Loucy (cell line): ENCODE measurements around the gene PSORS1C1.

Experiments
- H2AFZ ChIP-seq: fragments of 200-600 bp; sonication (generic); 2 replicates; pipeline ENCODE4 v1.6.0; 2016; ENCODE audit warnings: antibody characterized with exemption, mild to moderate bottlenecking, low read length, moderate library complexity
- H3F3A ChIP-seq: fragments of 200-600 bp; 2 replicates; pipeline ENCODE4 v1.6.0; 2016; ENCODE audit warnings: antibody characterized with exemption, low read depth, mild to moderate bottlenecking
- H3K27me3 ChIP-seq: fragments of 200-600 bp; sonication (generic); 2 replicates; pipeline ENCODE4 v1.6.1; 2014; ENCODE audit warnings: low read length, mild to moderate bottlenecking; ENCODE audit not compliant: insufficient read depth, poor library complexity, severe bottlenecking
- H3K36me3 ChIP-seq: fragments of 200-600 bp; sonication (generic); 2 replicates; pipeline ENCODE4 v1.6.1; 2016; ENCODE audit warnings: low read length; ENCODE audit not compliant: insufficient read depth
- H3K4me1 ChIP-seq: fragments of 200-600 bp; sonication (generic); 2 replicates; pipeline ENCODE4 v1.5.1; 2014; ENCODE audit warnings: low read length, mild to moderate bottlenecking; ENCODE audit not compliant: insufficient read depth, poor library complexity, severe bottlenecking
- H3K4me2 ChIP-seq: fragments of 200-600 bp; sonication (generic); 2 replicates; pipeline ENCODE4 v1.6.0; 2014; ENCODE audit warnings: antibody characterized with exemption, low read length, low read depth, mild to moderate bottlenecking; ENCODE audit not compliant: poor library complexity, severe bottlenecking
- H3K4me3 ChIP-seq: fragments of 200-600 bp; sonication (generic); 2 replicates; pipeline ENCODE4 v1.5.1; 2014; ENCODE audit warnings: low read length, mild to moderate bottlenecking, mixed read lengths; ENCODE audit not compliant: poor library complexity, severe bottlenecking
- H3K79me2 ChIP-seq: fragments of 200-600 bp; sonication (generic); 2 replicates; pipeline ENCODE4 v1.6.1; 2014; ENCODE audit warnings: low read length; ENCODE audit not compliant: insufficient read depth
- H3K9ac ChIP-seq: fragments of 200-600 bp; sonication (generic); 2 replicates; pipeline ENCODE4 v1.6.0; 2014; ENCODE audit warnings: mild to moderate bottlenecking, low read depth, low read length, moderate library complexity; ENCODE audit not compliant: poor library complexity, severe bottlenecking
- H3K9me2 ChIP-seq: fragments of 200-600 bp; sonication (generic); replicated peaks from 2 replicates; pipeline ENCODE4 v1.6.1; 2016; ENCODE audit warnings: low read depth, low read length, mixed read lengths
- H3K9me3 ChIP-seq: fragments of 200-600 bp; sonication (generic); 2 replicates; pipeline ENCODE4 v1.6.1; 2014; ENCODE audit warnings: mild to moderate bottlenecking, antibody characterized with exemption, low read length, low read depth; ENCODE audit not compliant: insufficient read depth
- H4K20me1 ChIP-seq: fragments of 200-600 bp; sonication (generic); 2 replicates; pipeline ENCODE4 v1.6.0; 2014; ENCODE audit warnings: antibody characterized with exemption, low read length, mild to moderate bottlenecking; ENCODE audit not compliant: insufficient read depth, poor library complexity, severe bottlenecking
- EZH2phosphoT487 ChIP-seq: fragments of 200-600 bp; IDR thresholded peaks from 2 replicates; pipeline ENCODE4 v1.6.1; 2018; ENCODE audit warnings: antibody characterized with exemption, mild to moderate bottlenecking, moderate library complexity, borderline replicate concordance
- TF ChIP-seq, protein P1 (sequence below): fragments of 200-600 bp; sonication (generic); conservative IDR thresholded peaks from 2 replicates; pipeline ENCODE4 v1.5.1; 2014; ENCODE audit warnings: mild to moderate bottlenecking, antibody characterized with exemption, low read length

Gene PSORS1C1

GRCh38 chr6:31118178-31118577 is 3.6 kb downstream of the PSORS1C1 start:
- H3K9me3 ChIP-seq = no peaks in the 10 kb centered on the region
- H3K36me3 ChIP-seq = no peaks in the 10 kb centered on the region
- H3K27me3 ChIP-seq = no peaks in the 10 kb centered on the region

GRCh38 chr6:31120151-31120915 is 5.7 kb downstream of the PSORS1C1 start, which contains the start of gene CDSN:
Gene CDSN, minus strand, starts transcription at chr6:31120446. Its CDS starts 27 bp downstream, at chr6:31120419.
- H3K4me1 ChIP-seq = no peaks in the 10 kb centered on the region
- H3K4me2 ChIP-seq = no peak within 1 kb of the TSS

More at GRCh38 chr6:31118178-31118577, 3.6 kb downstream of the PSORS1C1 start:
- Histone ChIP-seq H2AFZ (no peak overlapping the region), H4K20me1 (no peaks in the 10 kb centered on the region), H3K4me2 (no peak overlapping the region), H3K4me3 (no peak overlapping the region), H3K79me2 (no peaks in the 10 kb centered on the region), H3F3A (no peaks in the 10 kb centered on the region), H3K9me2 (no peaks in the 10 kb centered on the region), H3K4me1 (no peaks in the 10 kb centered on the region), H3K9ac (no peak overlapping the region)
- TF ChIP-seq EZH2phosphoT487 = no peak
- TF ChIP-seq, protein P1, sequence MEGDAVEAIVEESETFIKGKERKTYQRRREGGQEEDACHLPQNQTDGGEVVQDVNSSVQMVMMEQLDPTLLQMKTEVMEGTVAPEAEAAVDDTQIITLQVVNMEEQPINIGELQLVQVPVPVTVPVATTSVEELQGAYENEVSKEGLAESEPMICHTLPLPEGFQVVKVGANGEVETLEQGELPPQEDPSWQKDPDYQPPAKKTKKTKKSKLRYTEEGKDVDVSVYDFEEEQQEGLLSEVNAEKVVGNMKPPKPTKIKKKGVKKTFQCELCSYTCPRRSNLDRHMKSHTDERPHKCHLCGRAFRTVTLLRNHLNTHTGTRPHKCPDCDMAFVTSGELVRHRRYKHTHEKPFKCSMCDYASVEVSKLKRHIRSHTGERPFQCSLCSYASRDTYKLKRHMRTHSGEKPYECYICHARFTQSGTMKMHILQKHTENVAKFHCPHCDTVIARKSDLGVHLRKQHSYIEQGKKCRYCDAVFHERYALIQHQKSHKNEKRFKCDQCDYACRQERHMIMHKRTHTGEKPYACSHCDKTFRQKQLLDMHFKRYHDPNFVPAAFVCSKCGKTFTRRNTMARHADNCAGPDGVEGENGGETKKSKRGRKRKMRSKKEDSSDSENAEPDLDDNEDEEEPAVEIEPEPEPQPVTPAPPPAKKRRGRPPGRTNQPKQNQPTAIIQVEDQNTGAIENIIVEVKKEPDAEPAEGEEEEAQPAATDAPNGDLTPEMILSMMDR = no peak

GRCh38 chr6:31121131-31121790 is 6.7 kb downstream of the PSORS1C1 start:
- Histone ChIP-seq H3K36me3 (no peaks in the 10 kb centered on the region), H3K27me3 (no peaks in the 10 kb centered on the region), H3K4me2 (no peak overlapping the region), H3K4me3 (no peak overlapping the region), H3K9me3 (no peaks in the 10 kb centered on the region), H3K79me2 (no peaks in the 10 kb centered on the region), H3K9ac (no peak overlapping the region), H3K9me2 (no peaks in the 10 kb centered on the region), H2AFZ (no peak overlapping the region), H4K20me1 (no peaks in the 10 kb centered on the region), H3K4me1 (no peaks in the 10 kb centered on the region), H3F3A (no peaks in the 10 kb centered on the region)
- no peak for TF ChIP-seq EZH2phosphoT487
- TF ChIP-seq, protein P1 = no peak

More at GRCh38 chr6:31120151-31120915, 5.7 kb downstream of the PSORS1C1 start, which contains the start of gene CDSN:
- TF ChIP-seq, protein P1 = no peak
- no peak for TF ChIP-seq EZH2phosphoT487
- H3K9ac ChIP-seq = no peak within 1 kb of the TSS
- no peak within 1 kb of the TSS for H2AFZ ChIP-seq
- no peaks in the 10 kb centered on the region for H3F3A ChIP-seq
- no peaks in the 10 kb centered on the region for H3K9me2 ChIP-seq
- H3K27me3 ChIP-seq = no peaks in the 10 kb centered on the region
- no peaks in the 10 kb centered on the region for H3K79me2 ChIP-seq
- no peaks in the 10 kb centered on the region for H3K36me3 ChIP-seq
- no peaks in the 10 kb centered on the region for H3K9me3 ChIP-seq
- H3K4me3 ChIP-seq = no peak within 1 kb of the TSS
- H4K20me1 ChIP-seq = no peaks in the 10 kb centered on the region
